ENCODE results near the gene RUFY2. TPM values are rescaled to one million over a fixed set of nuclear protein-coding genes. Genes with fewer than 3 reads are reported as not detected.

The RUFY2 gene
- total and polyA plus RNA-seq, 2 donors (not counting 3 experiments of a cell fraction or from before 2014, with no cell fraction given) = 5.7 to 24.2 TPM

- intact Hi-C loops (cut with micrococcal nuclease) = no loop called here
- no peak overlapping the region for H3K4me2 ChIP-seq (ENCODE audit: insufficient read depth, low read length)
- H3K9me3 ChIP-seq (replicated peaks; ENCODE audit: control insufficient read depth, insufficient read depth, low read length) = no peaks in the 10 kb centered on the region
- no peak overlapping the region for H3K4me3 ChIP-seq (replicated peaks in 1 of 3; ENCODE audit: insufficient read depth in 1 of 3, low read depth in 1 of 3, low read length in 3 of 3)
- FAIRE-seq (no peak), DNase-seq (ENCODE audit: low read depth, low spot score) (no peak)
- CTCF ChIA-PET = no interaction called here
- H3K79me2 ChIP-seq (ENCODE audit: control insufficient read depth, insufficient read depth, low read length) = no peaks in the 10 kb centered on the region
- H3K9me1 ChIP-seq (replicated peaks; ENCODE audit: control insufficient read depth, extremely low read depth, insufficient read depth, low read length) = no peaks in the 10 kb centered on the region
- no peak overlapping the region for H3K9ac ChIP-seq (replicated peaks; ENCODE audit: extremely low read depth, insufficient read depth, low read length)
- H3K27ac ChIP-seq (ENCODE audit: insufficient read depth, low read depth, low read length) = no peak overlapping the region
- BruUV-seq (replicated peaks) = no TSS peak
- H4K20me1 ChIP-seq (replicated peaks; ENCODE audit: control insufficient read depth, extremely low read depth, insufficient read depth, low read length) = no peaks in the 10 kb centered on the region
- peaks cover 0 to 4% of the 10 kb centered on the region in 2 experiments for H3K36me3 ChIP-seq (ENCODE audit: control insufficient read depth in 2 of 2, extremely low read depth in 1 of 2, insufficient read depth in 2 of 2, low read length in 2 of 2)
- dilution Hi-C loops (cut with MboI; ENCODE audit: extremely low pct_ligation_motif_present, low sequenced_read_pairs) = no loop called here
- no peaks in the 10 kb centered on the region for H3K27me3 ChIP-seq (ENCODE audit: control insufficient read depth in 2 of 2, insufficient read depth in 2 of 2, low read length in 2 of 2)
- no peaks in the 10 kb centered on the region for H3K4me1 ChIP-seq (ENCODE audit: control insufficient read depth, extremely low read depth, insufficient read depth, low read length)
- POLR2A ChIA-PET = no interaction called here
- no peak overlapping the region for H2AFZ ChIP-seq (ENCODE audit: low read depth, low read length)
- no peak for TF ChIP-seq MAX (IDR thresholded peaks at IDR 0.05; ENCODE audit: insufficient read depth, insufficient read length)
- TF ChIP-seq MYC (IDR thresholded peaks at IDR 0.05; ENCODE audit: low read depth, low read length) = no peak
- no peak for TF ChIP-seq FOS (IDR thresholded peaks at IDR 0.05; ENCODE audit: borderline replicate concordance, insufficient read depth, low read length)
- TF ChIP-seq GATA2 (IDR thresholded peaks at IDR 0.05; ENCODE audit: insufficient read depth, insufficient read length, low read depth, low read length) = no peak
- TF ChIP-seq EZH2 (IDR thresholded peaks at IDR 0.05; ENCODE audit: borderline replicate concordance, low read depth, low read length, severe bottlenecking) = no peak
- TF ChIP-seq CTCF (IDR thresholded peaks at IDR 0.05; ENCODE audit: extremely low read depth in 1 of 2, insufficient read depth in 1 of 2, low read depth in 1 of 2, low read length in 2 of 2) = no peak
- TF ChIP-seq POLR2AphosphoS5 (IDR thresholded peaks at IDR 0.05; ENCODE audit: insufficient read depth, low read depth, low read length) = no peak
- no peak for TF ChIP-seq POLR2A (IDR thresholded peaks at IDR 0.05; ENCODE audit: low read depth, low read length)
- TF ChIP-seq JUN (IDR thresholded peaks at IDR 0.05; ENCODE audit: borderline replicate concordance, insufficient read depth, insufficient read length, low read depth) = no peak
These were observed 53.5 kb downstream of the RUFY2 start for GRCh38 chr10:68353537-68353936.

Measured in endothelial cell of umbilical vein (primary cell).